PFSK-1 (cell line): ENCODE measurements around the gene RETREG2.

Experiments used
- FOXP2 ChIP-seq: optimal IDR thresholded peaks from 2 replicates; pipeline ENCODE3; 2011; ENCODE audit warnings: borderline replicate concordance, control low read depth, inconsistent platforms; ENCODE audit not compliant: insufficient read depth; ENCODE audit errors: extremely low read length, extremely low read depth
- SIN3A ChIP-seq: IDR thresholded peaks from 2 replicates; pipeline ENCODE4 v1.6.1; 2012; ENCODE audit warnings: mild to moderate bottlenecking, low read length, moderate library complexity, borderline replicate concordance; ENCODE audit not compliant: insufficient read depth

- TF ChIP-seq SIN3A (no peak), FOXP2 (no peak)
Observed at GRCh38 chr2:219131744-219132143, 46.3 kb upstream of the RETREG2 start.
